HEK293T (cell line): Measurements from ENCODE around the gene EPHB2.

Experiments
- CTCF ChIA-PET: fragments of 350-600 bp; formaldehyde crosslinking; extraction: SDS; loops from one replicate; lab custom pipeline; 2021; ENCODE audit warnings: antibody characterized with exemption, inconsistent platforms; lab: Yijun Ruan, JAX
- POLR2A ChIA-PET: fragments of 350-600 bp; formaldehyde crosslinking; extraction: SDS; loops from one replicate; lab custom pipeline; 2020; ENCODE audit warnings: antibody characterized with exemption, inconsistent platforms; lab: Yijun Ruan, JAX
- DNase-seq: peaks from one replicate; pipeline ENCODE4 v3.0.0; 2012; ENCODE audit warnings: mixed read lengths; ENCODE audit errors: extremely low spot score
- ARNT ChIP-seq: fragments of 450-650 bp; IDR thresholded peaks from 2 replicates; pipeline ENCODE4 v1.6.1; 2017; ENCODE audit warnings: mild to moderate bottlenecking
- BHLHE40 ChIP-seq: fragments of 450-650 bp; IDR thresholded peaks from 2 replicates; pipeline ENCODE4 v1.6.1; 2016; ENCODE audit warnings: mild to moderate bottlenecking, moderate library complexity, borderline replicate concordance
- CTBP1 ChIP-seq: fragments of 450-650 bp; IDR thresholded peaks from 2 replicates; pipeline ENCODE4 v1.6.1; 2016; ENCODE audit warnings: borderline replicate concordance
- ELF4 ChIP-seq: fragments of 450-650 bp; IDR thresholded peaks from 2 replicates; pipeline ENCODE4 v1.6.1; 2017; ENCODE audit warnings: antibody characterized with exemption
- FOXA1 ChIP-seq: fragments of 450-650 bp; IDR thresholded peaks from 2 replicates; pipeline ENCODE4 v1.6.1; 2016; ENCODE audit warnings: mild to moderate bottlenecking
- FOXK2 ChIP-seq: fragments of 450-650 bp; IDR thresholded peaks from 2 replicates; pipeline ENCODE4 v1.6.1; 2016; ENCODE audit warnings: mild to moderate bottlenecking
- FOXM1 ChIP-seq: fragments of 450-650 bp; IDR thresholded peaks from 2 replicates; pipeline ENCODE4 v1.6.1; 2017; ENCODE audit warnings: mild to moderate bottlenecking, borderline replicate concordance
- HDGF ChIP-seq: fragments of 450-650 bp; IDR thresholded peaks from 2 replicates; pipeline ENCODE4 v1.6.1; 2017; ENCODE audit warnings: antibody characterized with exemption, borderline replicate concordance
- L3MBTL2 ChIP-seq: fragments of 450-650 bp; conservative IDR thresholded peaks from 2 replicates; pipeline ENCODE4 v1.6.1; 2016; ENCODE audit warnings: mild to moderate bottlenecking
- LEF1 ChIP-seq: fragments of 450-650 bp; IDR thresholded peaks from 2 replicates; pipeline ENCODE4 v1.6.1; 2017; ENCODE audit warnings: mild to moderate bottlenecking, borderline replicate concordance
- NFRKB ChIP-seq: fragments of 450-650 bp; IDR thresholded peaks from 2 replicates; pipeline ENCODE4 v1.6.1; 2016; ENCODE audit warnings: mild to moderate bottlenecking, moderate library complexity
- SP1 ChIP-seq: fragments of 450-650 bp; IDR thresholded peaks from 2 replicates; pipeline ENCODE4 v1.6.1; 2017
- SUZ12 ChIP-seq: fragments of 450-650 bp; IDR thresholded peaks from 2 replicates; pipeline ENCODE4 v1.6.1; 2016; ENCODE audit warnings: mild to moderate bottlenecking
- TARDBP ChIP-seq: fragments of 450-650 bp; IDR thresholded peaks from 2 replicates; pipeline ENCODE4 v1.6.1; 2016
- ZNF384 ChIP-seq: fragments of 450-650 bp; IDR thresholded peaks from 2 replicates; pipeline ENCODE4 v1.6.1; 2016
- TF ChIP-seq, protein P1 (sequence below): fragments of 450-650 bp; IDR thresholded peaks from 2 replicates; pipeline ENCODE4 v1.6.1; 2016

Gene EPHB2

DNA sequence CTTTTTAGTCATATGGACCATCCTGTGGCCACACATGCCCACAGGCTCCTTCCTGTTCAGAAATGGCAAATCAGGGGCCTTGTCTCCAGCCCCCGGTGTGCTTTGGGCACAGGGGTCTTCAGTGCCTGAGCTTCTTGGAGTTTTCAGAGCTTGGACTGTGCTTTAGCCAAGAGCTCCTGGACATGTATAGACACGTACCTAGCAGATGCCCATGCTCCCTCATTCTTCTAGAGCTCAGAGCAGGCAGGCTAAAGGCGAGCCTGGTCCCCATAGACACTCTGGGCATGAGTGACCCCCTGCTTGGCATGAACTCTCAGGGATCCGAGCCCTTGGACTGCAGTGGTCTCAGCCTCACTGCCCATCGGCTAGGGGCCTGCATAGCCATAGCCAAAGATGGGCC, 106.8 kb downstream of the EPHB2 start:
- DNase-seq, result no peak
- ChIA-PET POLR2A (interaction anchor here (0.6 kb wide), 1 partner anchor 45 kb away, joined by 3 read pairs; no protein-coding TSS in a partner anchor), CTCF (no interaction called here)
- no peak for TF ChIP-seq SUZ12
- TF ChIP-seq BHLHE40, result no peak
- no peak for TF ChIP-seq LEF1
- TF ChIP-seq L3MBTL2, result no peak
- no peak for TF ChIP-seq TARDBP
- TF ChIP-seq ELF4, result no peak
- TF ChIP-seq ARNT, result no peak
- TF ChIP-seq ZNF384, result no peak
- TF ChIP-seq FOXM1, result no peak
- TF ChIP-seq NFRKB, result no peak
- TF ChIP-seq HDGF, result no peak
- TF ChIP-seq, protein P1, sequence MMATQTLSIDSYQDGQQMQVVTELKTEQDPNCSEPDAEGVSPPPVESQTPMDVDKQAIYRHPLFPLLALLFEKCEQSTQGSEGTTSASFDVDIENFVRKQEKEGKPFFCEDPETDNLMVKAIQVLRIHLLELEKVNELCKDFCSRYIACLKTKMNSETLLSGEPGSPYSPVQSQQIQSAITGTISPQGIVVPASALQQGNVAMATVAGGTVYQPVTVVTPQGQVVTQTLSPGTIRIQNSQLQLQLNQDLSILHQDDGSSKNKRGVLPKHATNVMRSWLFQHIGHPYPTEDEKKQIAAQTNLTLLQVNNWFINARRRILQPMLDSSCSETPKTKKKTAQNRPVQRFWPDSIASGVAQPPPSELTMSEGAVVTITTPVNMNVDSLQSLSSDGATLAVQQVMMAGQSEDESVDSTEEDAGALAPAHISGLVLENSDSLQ, result no peak
- TF ChIP-seq FOXA1, result no peak
- TF ChIP-seq FOXK2, result no peak
- no peak for TF ChIP-seq SP1
- TF ChIP-seq CTBP1, result no peak

GRCh38 chr1:22818061-22818770, 107.6 kb downstream of the EPHB2 start:
- no peak for DNase-seq
- ChIA-PET CTCF (no interaction called here), POLR2A (no interaction called here)
- TF ChIP-seq ZNF384 (no peak), HDGF (no peak), SP1 (no peak), LEF1 (no peak), FOXA1 (no peak), ELF4 (no peak), ARNT (no peak), TARDBP (no peak), NFRKB (no peak), L3MBTL2 (no peak), FOXK2 (no peak), SUZ12 (no peak), CTBP1 (no peak), FOXM1 (no peak), BHLHE40 (no peak)
- TF ChIP-seq, protein P1, result no peak

GRCh38 chr1:22819361-22819760, 108.7 kb downstream of the EPHB2 start:
- ChIA-PET CTCF (no interaction called here), POLR2A (no interaction called here)
- TF ChIP-seq TARDBP (no peak), L3MBTL2 (no peak), NFRKB (no peak), FOXA1 (no peak), BHLHE40 (no peak), ELF4 (no peak), ARNT (no peak), SP1 (no peak), CTBP1 (no peak)
- TF ChIP-seq, protein P1, result no peak
- DNase-seq, result no peak

DNA sequence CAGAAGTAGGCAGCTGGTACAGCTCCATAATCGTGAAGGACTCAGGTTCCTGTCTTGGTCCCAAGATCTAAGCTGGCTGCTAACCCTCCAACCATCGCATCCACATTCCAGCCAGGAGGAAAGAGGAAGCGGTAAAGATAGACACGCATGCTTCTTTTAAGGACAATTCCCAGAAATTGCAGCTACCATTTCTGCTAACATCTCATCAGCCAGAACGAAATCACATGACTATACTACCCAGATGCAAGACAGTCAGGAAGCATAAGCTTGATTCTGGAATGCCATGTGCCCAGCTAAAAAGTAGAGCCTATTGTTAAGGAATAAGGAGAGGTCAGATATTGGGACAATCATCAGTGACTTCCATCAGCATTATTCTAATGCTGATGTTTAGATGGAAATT, 110.4 kb downstream of the EPHB2 start:
- CTCF ChIA-PET, result interaction anchor here (0.6 kb wide), 1 partner anchor 19 kb away, joined by 4 read pairs; no protein-coding TSS in a partner anchor

GRCh38 chr1:22822371-22822770, 111.7 kb downstream of the EPHB2 start:
- ChIA-PET CTCF (no interaction called here), POLR2A (no interaction called here)
- TF ChIP-seq BHLHE40, result no peak
- TF ChIP-seq HDGF, result no peak
- no peak for TF ChIP-seq ZNF384
- no peak for TF ChIP-seq FOXK2
- TF ChIP-seq L3MBTL2, result no peak
- TF ChIP-seq CTBP1, result no peak
- TF ChIP-seq, protein P1, result no peak
- TF ChIP-seq ARNT, result no peak
- TF ChIP-seq SUZ12, result no peak
- no peak for TF ChIP-seq LEF1
- no peak for TF ChIP-seq FOXM1
- TF ChIP-seq SP1, result no peak
- TF ChIP-seq FOXA1, result no peak
- no peak for TF ChIP-seq TARDBP
- no peak for TF ChIP-seq ELF4
- TF ChIP-seq NFRKB, result no peak
- no peak for DNase-seq

More for the DNA sequence above, 110.4 kb downstream of the EPHB2 start:
- POLR2A ChIA-PET, result no interaction called here
- DNase-seq, result no peak
- TF ChIP-seq L3MBTL2, result no peak
- TF ChIP-seq TARDBP, result no peak
- TF ChIP-seq HDGF, result no peak
- no peak for TF ChIP-seq NFRKB
- TF ChIP-seq SUZ12, result no peak
- TF ChIP-seq ZNF384, result no peak
- no peak for TF ChIP-seq FOXM1
- TF ChIP-seq ARNT, result no peak
- TF ChIP-seq BHLHE40, result no peak
- TF ChIP-seq, protein P1, result no peak
- no peak for TF ChIP-seq ELF4
- TF ChIP-seq CTBP1, result no peak
- TF ChIP-seq SP1, result no peak
- no peak for TF ChIP-seq FOXK2
- TF ChIP-seq LEF1, result no peak
- TF ChIP-seq FOXA1, result no peak
